ENCODE data around the gene FKBP1B. TPM values are rescaled to one million over a fixed set of nuclear protein-coding genes. Genes with fewer than 3 reads are reported as not detected.
"Not testable (repeated sequence)": the region's sequence is repeated elsewhere in the genome, so short reads cannot be mapped to it uniquely, and the experiment has no call there.

FKBP1B gene
- total RNA-seq, 1 experiment from 2014 or later: 59.7 TPM

DNA sequence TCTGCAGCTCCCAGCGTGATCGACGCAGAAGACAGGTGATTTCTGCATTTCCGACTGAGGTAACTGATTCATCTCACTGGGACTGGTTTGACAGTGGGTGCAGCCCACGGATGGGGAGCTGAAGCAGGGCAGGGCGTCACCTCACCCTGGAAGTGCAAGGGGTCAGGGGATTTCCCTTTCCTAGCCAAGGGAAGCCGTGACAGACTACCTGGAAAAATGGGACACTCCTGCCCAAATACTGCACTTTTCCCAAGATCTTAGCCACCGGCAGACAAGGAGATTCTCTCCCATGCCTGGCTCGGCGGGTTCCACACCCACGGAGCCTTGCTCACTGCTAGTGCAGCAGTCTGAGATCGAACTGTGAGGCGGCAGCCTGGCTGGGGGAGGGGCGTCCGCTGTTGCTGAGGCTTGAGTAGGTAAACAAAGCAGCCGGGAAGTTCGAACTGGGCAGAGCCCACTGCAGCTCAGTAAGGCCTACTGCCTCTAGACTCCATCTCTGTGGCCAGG is 45.7 kb downstream of the FKBP1B start:
- H4K91ac ChIP-seq (ENCODE audit: insufficient read length, low read depth, low read length); H4K5ac ChIP-seq (ENCODE audit: insufficient read length, low read depth, low read length); H2BK5ac ChIP-seq (ENCODE audit: insufficient read length, low read length); H2BK20ac ChIP-seq (ENCODE audit: low read depth, low read length, poor library complexity, severe bottlenecking); H3K4me1 ChIP-seq (ENCODE audit: insufficient read depth, low read length); H3K27ac ChIP-seq (ENCODE audit: insufficient read length, low read depth, low read length); H3K27me3 ChIP-seq (ENCODE audit: insufficient read depth, low read length); H3K4me1 Mint-ChIP-seq; H3K4ac ChIP-seq (ENCODE audit: low read depth, low read length); H3K9me3 Mint-ChIP-seq; H3K56ac ChIP-seq (ENCODE audit: insufficient read length, low read depth, low read length); H4K20me1 ChIP-seq (ENCODE audit: control insufficient read depth, insufficient read depth, insufficient read length); H3K14ac ChIP-seq (ENCODE audit: insufficient read depth, low read length); H2AK5ac ChIP-seq (ENCODE audit: insufficient read length, low read length); H2BK15ac ChIP-seq (ENCODE audit: low read depth, low read length); H3K23ac ChIP-seq (ENCODE audit: insufficient read length, low read depth, low read length); H3K27me3 Mint-ChIP-seq (ENCODE audit: low read depth); H3T11ph ChIP-seq (ENCODE audit: low read length); H2BK120ac ChIP-seq (ENCODE audit: low read depth, low read length, poor library complexity, severe bottlenecking); H4K8ac ChIP-seq (replicated peaks; ENCODE audit: insufficient read length, low read depth, low read length); H3K23me2 ChIP-seq (ENCODE audit: insufficient read length, low read depth, low read length, poor library complexity, severe bottlenecking); H3K79me2 ChIP-seq (ENCODE audit: insufficient read depth, low read length); H3K4me2 ChIP-seq (ENCODE audit: insufficient read depth, insufficient read length, low read length); H3K79me1 ChIP-seq (ENCODE audit: insufficient read depth, low read depth, low read length, poor library complexity, severe bottlenecking); H2BK12ac ChIP-seq (ENCODE audit: insufficient read length, low read depth, low read length); H3K36me3 Mint-ChIP-seq (ENCODE audit: insufficient read depth in 1 of 3, low read depth in 3 of 3); H3K9ac ChIP-seq (ENCODE audit: extremely low read depth, insufficient read length, low read length); H3K18ac ChIP-seq (ENCODE audit: insufficient read length, low read depth, low read length); H3K9me3 ChIP-seq (ENCODE audit: control insufficient read depth, low read depth, low read length): not testable (repeated sequence)
- peak overlapping the region; percentile 6 for H2AFZ ChIP-seq (ENCODE audit: low read length)
- Mint-ChIP-seq H3K27ac (peak overlapping the region in 2 of 3 experiments; percentile 64 to 79; a peak in 2 of 7 replicates), H3K4me3 (peak overlapping the region in 1 of 2 experiments; percentile 44; a peak in 3 of 5 replicates)
- peak; percentile 43 for DNase-seq
- WGBS (ENCODE audit: extremely low coverage, insufficient read length, low lambda C conversion rate): no CpG with 5 or more reads among the region's 17 CpGs

DNA sequence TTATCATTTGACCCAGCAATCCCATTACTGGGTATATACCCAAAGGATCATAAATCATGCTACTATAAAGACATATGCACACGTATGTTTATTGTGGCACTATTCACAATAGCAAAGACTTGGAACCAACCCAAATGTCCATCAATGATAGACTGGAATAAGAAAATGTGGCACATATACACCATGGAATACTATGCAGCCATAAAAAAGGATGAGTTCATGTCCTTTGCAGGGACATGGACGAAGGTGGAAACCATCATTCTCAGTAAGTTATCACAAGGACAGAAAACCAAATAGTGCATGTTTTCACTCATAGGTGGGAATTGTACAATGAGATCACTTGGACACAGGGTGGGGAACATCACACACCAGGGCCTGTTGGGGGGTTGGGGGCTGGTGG is 51.2 kb downstream of the FKBP1B start:
- not testable (repeated sequence) for H2AFZ ChIP-seq (ENCODE audit: low read length); H3K27ac Mint-ChIP-seq; H3K4me1 Mint-ChIP-seq; H2BK20ac ChIP-seq (ENCODE audit: low read depth, low read length, poor library complexity, severe bottlenecking); H3K4me2 ChIP-seq (ENCODE audit: insufficient read depth, insufficient read length, low read length); H3K9me3 Mint-ChIP-seq; DNase-seq; H3K23ac ChIP-seq (ENCODE audit: insufficient read length, low read depth, low read length); H4K91ac ChIP-seq (ENCODE audit: insufficient read length, low read depth, low read length); H3K9me3 ChIP-seq (ENCODE audit: control insufficient read depth, low read depth, low read length); H2BK5ac ChIP-seq (ENCODE audit: insufficient read length, low read length); H3K27me3 Mint-ChIP-seq (ENCODE audit: low read depth); H2BK12ac ChIP-seq (ENCODE audit: insufficient read length, low read depth, low read length); H3K23me2 ChIP-seq (ENCODE audit: insufficient read length, low read depth, low read length, poor library complexity, severe bottlenecking); H3K79me2 ChIP-seq (ENCODE audit: insufficient read depth, low read length); H3K18ac ChIP-seq (ENCODE audit: insufficient read length, low read depth, low read length); H3K14ac ChIP-seq (ENCODE audit: insufficient read depth, low read length); H4K20me1 ChIP-seq (ENCODE audit: control insufficient read depth, insufficient read depth, insufficient read length); H3K4me3 Mint-ChIP-seq; H3K79me1 ChIP-seq (ENCODE audit: insufficient read depth, low read depth, low read length, poor library complexity, severe bottlenecking); H2AK5ac ChIP-seq (ENCODE audit: insufficient read length, low read length); H4K8ac ChIP-seq (replicated peaks; ENCODE audit: insufficient read length, low read depth, low read length); H3K27me3 ChIP-seq (ENCODE audit: insufficient read depth, low read length); H3K56ac ChIP-seq (ENCODE audit: insufficient read length, low read depth, low read length); H3K27ac ChIP-seq (ENCODE audit: insufficient read length, low read depth, low read length); H3K4me1 ChIP-seq (ENCODE audit: insufficient read depth, low read length); H3K4ac ChIP-seq (ENCODE audit: low read depth, low read length); H2BK120ac ChIP-seq (ENCODE audit: low read depth, low read length, poor library complexity, severe bottlenecking); H2BK15ac ChIP-seq (ENCODE audit: low read depth, low read length); H3K36me3 Mint-ChIP-seq (ENCODE audit: insufficient read depth in 1 of 3, low read depth in 3 of 3); H3K9ac ChIP-seq (ENCODE audit: extremely low read depth, insufficient read length, low read length); H3T11ph ChIP-seq (ENCODE audit: low read length); H4K5ac ChIP-seq (ENCODE audit: insufficient read length, low read depth, low read length)
- WGBS (ENCODE audit: extremely low coverage, insufficient read length, low lambda C conversion rate): no CpG with 5 or more reads among the region's 2 CpGs
